ENCODE results near the gene SHROOM2. TPM values are rescaled to one million over a fixed set of nuclear protein-coding genes. Genes with fewer than 3 reads are reported as not detected.

Gene SHROOM2
- total RNA-seq, 1 experiment from 2014 or later = 13.9 TPM

- no peak overlapping the region for H2BK20ac ChIP-seq (ENCODE audit: low read depth, low read length, poor library complexity, severe bottlenecking)
- H3K23me2 ChIP-seq (ENCODE audit: insufficient read length, low read depth, low read length, poor library complexity, severe bottlenecking) = peaks cover 27% of the 10 kb centered on the region
- H3K27me3 ChIP-seq (ENCODE audit: insufficient read depth, low read length) = no peaks in the 10 kb centered on the region; the same call in 1 of the 2 replicates
- 0 out of 2 replicates have a peak overlapping the region, but pooled peaks have one; percentile 62 for H3K14ac ChIP-seq (ENCODE audit: insufficient read depth, low read length)
- peak overlapping the region; percentile 42 for H2BK12ac ChIP-seq (ENCODE audit: insufficient read length, low read depth, low read length)
- no peak overlapping the region for H2BK5ac ChIP-seq (ENCODE audit: insufficient read length, low read length)
- no peak overlapping the region for H3K18ac ChIP-seq (ENCODE audit: insufficient read length, low read depth, low read length)
- H3K4ac ChIP-seq (ENCODE audit: low read depth, low read length) = no peak overlapping the region
- H3K9ac ChIP-seq (ENCODE audit: extremely low read depth, insufficient read length, low read length) = peak overlapping the region; percentile 13
- peak overlapping the region; percentile 93 for H3K27ac ChIP-seq (ENCODE audit: insufficient read length, low read depth, low read length)
- Mint-ChIP-seq H3K27ac (peak overlapping the region in 2 of 3 experiments; percentile 65 to 94; a peak in 6 of 7 replicates), H3K9me3 (peaks cover 23 to 50% of the 10 kb centered on the region in 2 experiments), H3K27me3 (ENCODE audit: low read depth) (peaks cover 6% of the 10 kb centered on the region), H3K36me3 (ENCODE audit: insufficient read depth in 1 of 3, low read depth in 3 of 3) (peaks cover 11 to 16% (median 14%) of the 10 kb centered on the region in 3 experiments; a peak in 5 of 7 replicates), H3K4me1 (peaks cover 40 to 56% of the 10 kb centered on the region in 2 experiments), H3K4me3 (peak overlapping the region; percentile 84 to 97)
- H3K9me3 ChIP-seq (ENCODE audit: control insufficient read depth, low read depth, low read length) = no peaks in the 10 kb centered on the region
- H3T11ph ChIP-seq (ENCODE audit: low read length) = no peak overlapping the region
- H3K23ac ChIP-seq (ENCODE audit: insufficient read length, low read depth, low read length) = no peak overlapping the region
- WGBS (ENCODE audit: extremely low coverage, insufficient read length, low lambda C conversion rate) = no CpG with 5 or more reads among the region's 2 CpGs
- no peak for TF ChIP-seq CTCF (conservative IDR thresholded peaks at IDR 0.05)
- peaks cover 24% of the 10 kb centered on the region; the same call in 1 of the 2 replicates for H3K79me2 ChIP-seq (ENCODE audit: insufficient read depth, low read length)
- H3K56ac ChIP-seq (ENCODE audit: insufficient read length, low read depth, low read length) = no peak overlapping the region
- H4K5ac ChIP-seq (ENCODE audit: insufficient read length, low read depth, low read length) = no peak overlapping the region
- H2BK120ac ChIP-seq (ENCODE audit: low read depth, low read length, poor library complexity, severe bottlenecking) = no peak overlapping the region
- H3K4me1 ChIP-seq (ENCODE audit: insufficient read depth, low read length) = peaks cover 36% of the 10 kb centered on the region
- peaks cover 3% of the 10 kb centered on the region for H4K20me1 ChIP-seq (ENCODE audit: control insufficient read depth, insufficient read depth, insufficient read length)
- peaks cover 7% of the 10 kb centered on the region for H3K79me1 ChIP-seq (ENCODE audit: insufficient read depth, low read depth, low read length, poor library complexity, severe bottlenecking)
- peak overlapping the region; percentile 41 for H2AK5ac ChIP-seq (ENCODE audit: insufficient read length, low read length)
- peak overlapping the region; percentile 99 for H3K4me2 ChIP-seq (ENCODE audit: insufficient read depth, insufficient read length, low read length)
- no peak overlapping the region for H2AFZ ChIP-seq (ENCODE audit: low read length)
- H2BK15ac ChIP-seq (ENCODE audit: low read depth, low read length) = no peak overlapping the region
- H4K8ac ChIP-seq (replicated peaks; ENCODE audit: insufficient read length, low read depth, low read length) = no peak overlapping the region
- no peak overlapping the region for H4K91ac ChIP-seq (ENCODE audit: insufficient read length, low read depth, low read length)
- DNase-seq = no peak
Measured at GRCh38 chrX:9788911-9789310, 2.7 kb downstream of the SHROOM2 start.
